K562 (cell line): ENCODE measurements around the gene TMEM43. TPM values are rescaled to one million over a fixed set of nuclear protein-coding genes. Genes with fewer than 3 reads are reported as not detected.

Source experiments
- ATF2 ChIP-seq: sonication (generic); formaldehyde crosslinking; IDR thresholded peaks from 2 replicates; pipeline ENCODE4 v1.8.1; 2022; ENCODE audit warnings: missing genetic modification reagents
- CBX8 ChIP-seq: fragments of 200-600 bp; sonication (generic); IDR thresholded peaks from 2 replicates; pipeline ENCODE4 v1.6.1; 2012; ENCODE audit warnings: borderline replicate concordance, mixed run types, low read depth, mild to moderate bottlenecking, moderate library complexity, mixed read lengths, low read length, control low read depth, inconsistent platforms; ENCODE audit not compliant: poor library complexity, severe bottlenecking; ENCODE audit errors: extremely low read depth
- FOS ChIP-seq: IDR thresholded peaks from 3 replicates; pipeline ENCODE4 v1.6.1; 2011; ENCODE audit not compliant: insufficient read length; ENCODE audit errors: extremely low read depth
- NFXL1 ChIP-seq: fragments of 450-650 bp; formaldehyde crosslinking; IDR thresholded peaks from 2 replicates; pipeline ENCODE4 v1.4.0; 2021; ENCODE audit warnings: mild to moderate bottlenecking
- SIN3A ChIP-seq, 2 experiments: fragments of 150-350 bp in 1 of 2; IDR thresholded peaks; 2 replicates each; pipeline ENCODE4 v1.6.1; 2011 to 2016; ENCODE audit warnings: borderline replicate concordance in 2 of 2, low read depth in 2 of 2, low read length in 2 of 2, mild to moderate bottlenecking in 2 of 2, moderate library complexity in 2 of 2; ENCODE audit not compliant: control insufficient read depth in 1 of 2
- SP2 ChIP-seq: IDR thresholded peaks from 2 replicates; pipeline ENCODE4 v1.6.1; 2011; ENCODE audit warnings: mild to moderate bottlenecking, low read depth, low read length, moderate library complexity; ENCODE audit not compliant: poor library complexity, severe bottlenecking; ENCODE audit errors: extremely low read depth
- TCF7L2 ChIP-seq: fragments of 150-350 bp; IDR thresholded peaks from 2 replicates; pipeline ENCODE4 v1.6.1; 2016; ENCODE audit warnings: low read depth, mild to moderate bottlenecking, low read length, moderate library complexity
- ZNF764 ChIP-seq: fragments of 250-450 bp; sonication (Bioruptor Pico); IDR thresholded peaks from 2 replicates; pipeline ENCODE4 v1.4.0; 2020; ENCODE audit warnings: low read depth, mild to moderate bottlenecking, moderate library complexity
- polyA plus RNA-seq, 8 experiments: library from polyadenylated mRNA; depleted of rRNA in 4 of 8; stranded (reverse) in 5 of 8; unstranded in 3 of 8; fragments of >200 nt; fragmentation: Nextera tagmentation in 2 of 8; fragmentation: Illumina TruSeq in 1 of 8; extraction: Ambion mirVana in 2 of 8; extraction: Trizol in 1 of 8; gene quantifications; 2 replicates each; pipeline versions ENCODE4 v1.2.1 to v1.2.3, GENCODE V29; 2011 to 2014; ENCODE audit warnings: inconsistent platforms in 1 of 8, missing spikeins in 1 of 8
- total RNA-seq, 7 experiments: library from RNA; depleted of rRNA in 6 of 7; stranded (reverse); fragments of >200 nt in 6 of 7; fragmentation: Illumina TruSeq in 2 of 7; extraction: Trizol in 2 of 7; gene quantifications; 2 replicates each; pipeline versions ENCODE4 v1.2.1 to v1.2.3, GENCODE V29; 2011 to 2021; ENCODE audit warnings: low replicate concordance in 1 of 7
- TF ChIP-seq, protein P1 (sequence below), 2 experiments: fragments of 450-650 bp in 1 of 2; sonication (generic) in 1 of 2; formaldehyde crosslinking in 1 of 2; IDR thresholded peaks in 1 of 2; conservative IDR thresholded peaks in 1 of 2; 2 replicates each; pipeline versions ENCODE4 v1.6.1 to v1.8.1; 2016 to 2023; ENCODE audit warnings: mild to moderate bottlenecking in 2 of 2, moderate library complexity in 2 of 2, inconsistent platforms in 1 of 2, missing genetic modification reagents in 1 of 2
- TF ChIP-seq, protein P2 (sequence below), 2 experiments: fragments of 450-650 bp; IDR thresholded peaks; 2 replicates each; pipeline ENCODE4 v1.6.1; 2016; ENCODE audit warnings: mild to moderate bottlenecking in 2 of 2, borderline replicate concordance in 1 of 2, low read depth in 1 of 2, moderate library complexity in 1 of 2
- TF ChIP-seq, protein P3 (sequence below): fragments of 250-450 bp; sonication (Bioruptor Pico); IDR thresholded peaks from 2 replicates; pipeline ENCODE4 v1.8.0; 2022; ENCODE audit warnings: moderate library complexity, mild to moderate bottlenecking, inconsistent platforms

TMEM43 gene
- total and polyA plus RNA-seq, 9 of the 15 experiments (the other 6 are each of a cell fraction or from before 2014, with no cell fraction given), result 16.7 to 46.1 (median 35.7) TPM

GRCh38 chr3:14124615-14125192, at the start of gene TMEM43, which contains the start of gene CHCHD4 (continued):
- TF ChIP-seq FOS, result no peak
- TF ChIP-seq TCF7L2, result no peak
- TF ChIP-seq SP2, result no peak
- no peak for TF ChIP-seq ATF2 (CRISPR knock-in tag)
- no peak for TF ChIP-seq CBX8
- TF ChIP-seq, protein P1, sequence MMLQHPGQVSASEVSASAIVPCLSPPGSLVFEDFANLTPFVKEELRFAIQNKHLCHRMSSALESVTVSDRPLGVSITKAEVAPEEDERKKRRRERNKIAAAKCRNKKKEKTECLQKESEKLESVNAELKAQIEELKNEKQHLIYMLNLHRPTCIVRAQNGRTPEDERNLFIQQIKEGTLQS (IDR thresholded peaks at IDR 0.05), result no peak
- TF ChIP-seq, protein P1 (CRISPR knock-in tag; conservative IDR thresholded peaks at IDR 0.05), result no peak
- peak; percentile 4 to 83; a peak in 1 of 4 replicates for TF ChIP-seq SIN3A (IDR thresholded peaks at IDR 0.05; ENCODE audit: borderline replicate concordance in 2 of 2, control insufficient read depth in 1 of 2, low read depth in 2 of 2, low read length in 2 of 2)
- no peak for TF ChIP-seq ZNF764 (CRISPR knock-in tag)
- TF ChIP-seq, protein P2, sequence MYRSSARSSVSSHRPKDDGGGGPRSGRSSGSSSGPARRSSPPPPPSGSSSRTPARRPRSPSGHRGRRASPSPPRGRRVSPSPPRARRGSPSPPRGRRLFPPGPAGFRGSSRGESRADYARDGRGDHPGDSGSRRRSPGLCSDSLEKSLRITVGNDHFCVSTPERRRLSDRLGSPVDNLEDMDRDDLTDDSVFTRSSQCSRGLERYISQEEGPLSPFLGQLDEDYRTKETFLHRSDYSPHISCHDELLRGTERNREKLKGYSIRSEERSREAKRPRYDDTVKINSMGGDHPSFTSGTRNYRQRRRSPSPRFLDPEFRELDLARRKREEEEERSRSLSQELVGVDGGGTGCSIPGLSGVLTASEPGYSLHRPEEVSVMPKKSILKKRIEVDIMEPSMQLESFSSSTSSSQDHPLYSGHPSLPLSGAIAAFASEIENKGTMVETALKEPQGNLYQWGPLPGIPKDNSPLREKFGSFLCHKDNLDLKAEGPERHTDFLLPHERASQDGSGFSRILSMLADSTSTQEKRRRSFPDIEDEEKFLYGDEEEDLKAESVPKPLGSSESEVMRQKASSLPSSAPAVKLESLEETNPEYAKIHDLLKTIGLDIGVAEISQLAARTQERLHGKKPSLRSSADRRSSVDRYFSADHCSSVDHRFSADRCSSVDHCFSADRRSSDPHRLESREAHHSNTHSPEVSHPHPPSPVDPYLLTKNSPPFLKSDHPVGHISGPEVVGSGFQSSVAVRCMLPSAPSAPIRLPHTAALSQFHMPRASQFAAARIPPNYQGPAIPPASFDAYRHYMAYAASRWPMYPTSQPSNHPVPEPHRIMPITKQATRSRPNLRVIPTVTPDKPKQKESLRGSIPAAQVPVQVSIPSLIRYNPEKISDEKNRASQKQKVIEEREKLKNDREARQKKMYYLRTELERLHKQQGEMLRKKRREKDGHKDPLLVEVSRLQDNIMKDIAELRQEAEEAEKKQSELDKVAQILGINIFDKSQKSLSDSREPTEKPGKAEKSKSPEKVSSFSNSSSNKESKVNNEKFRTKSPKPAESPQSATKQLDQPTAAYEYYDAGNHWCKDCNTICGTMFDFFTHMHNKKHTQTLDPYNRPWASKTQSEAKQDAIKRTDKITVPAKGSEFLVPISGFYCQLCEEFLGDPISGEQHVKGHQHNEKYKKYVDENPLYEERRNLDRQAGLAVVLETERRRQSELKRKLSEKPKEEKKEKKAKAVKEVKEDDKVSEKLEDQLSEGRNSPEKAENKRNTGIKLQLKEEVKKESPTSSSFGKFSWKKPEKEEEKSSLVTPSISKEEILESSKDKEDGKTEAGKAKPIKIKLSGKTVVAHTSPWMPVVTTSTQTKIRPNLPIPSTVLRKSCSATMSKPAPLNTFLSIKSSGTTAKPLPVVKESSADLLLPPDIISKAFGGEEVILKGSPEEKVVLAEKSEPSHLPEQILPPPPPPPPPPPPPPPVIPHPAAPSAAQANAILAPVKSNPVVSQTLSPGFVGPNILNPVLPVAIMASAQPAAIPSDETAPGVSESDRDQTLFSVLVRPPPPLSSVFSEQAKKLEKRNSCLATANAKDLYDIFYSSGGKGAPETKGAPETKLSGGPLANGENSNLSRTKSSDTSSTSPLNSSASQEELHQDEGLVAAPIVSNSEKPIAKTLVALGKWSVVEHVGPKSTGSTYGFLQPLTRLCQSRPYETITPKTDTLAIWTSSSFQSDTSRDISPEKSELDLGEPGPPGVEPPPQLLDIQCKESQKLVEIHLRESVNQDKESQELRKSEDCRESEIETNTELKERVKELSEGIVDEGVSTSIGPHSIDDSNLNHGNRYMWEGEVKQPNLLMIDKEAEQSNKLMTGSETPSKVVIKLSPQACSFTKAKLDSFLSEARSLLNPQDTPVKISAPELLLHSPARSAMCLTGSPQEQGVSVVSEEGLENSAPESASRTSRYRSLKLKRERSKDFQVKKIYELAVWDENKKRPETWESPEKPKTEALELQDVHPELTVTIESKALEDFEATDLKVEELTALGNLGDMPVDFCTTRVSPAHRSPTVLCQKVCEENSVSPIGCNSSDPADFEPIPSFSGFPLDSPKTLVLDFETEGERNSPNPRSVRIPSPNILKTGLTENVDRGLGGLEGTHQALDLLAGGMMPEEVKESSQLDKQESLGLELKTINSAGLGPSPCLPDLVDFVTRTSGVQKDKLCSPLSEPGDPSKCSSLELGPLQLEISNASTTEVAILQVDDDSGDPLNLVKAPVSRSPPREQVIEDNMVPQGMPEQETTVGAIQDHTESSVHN (IDR thresholded peaks at IDR 0.05; ENCODE audit: borderline replicate concordance in 1 of 2, low read depth in 1 of 2), result no peak
- TF ChIP-seq, protein P3, sequence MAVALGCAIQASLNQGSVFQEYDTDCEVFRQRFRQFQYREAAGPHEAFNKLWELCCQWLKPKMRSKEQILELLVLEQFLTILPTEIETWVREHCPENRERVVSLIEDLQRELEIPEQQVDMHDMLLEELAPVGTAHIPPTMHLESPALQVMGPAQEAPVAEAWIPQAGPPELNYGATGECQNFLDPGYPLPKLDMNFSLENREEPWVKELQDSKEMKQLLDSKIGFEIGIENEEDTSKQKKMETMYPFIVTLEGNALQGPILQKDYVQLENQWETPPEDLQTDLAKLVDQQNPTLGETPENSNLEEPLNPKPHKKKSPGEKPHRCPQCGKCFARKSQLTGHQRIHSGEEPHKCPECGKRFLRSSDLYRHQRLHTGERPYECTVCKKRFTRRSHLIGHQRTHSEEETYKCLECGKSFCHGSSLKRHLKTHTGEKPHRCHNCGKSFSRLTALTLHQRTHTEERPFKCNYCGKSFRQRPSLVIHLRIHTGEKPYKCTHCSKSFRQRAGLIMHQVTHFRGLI (CRISPR knock-in tag), result no peak
- 0 out of 2 replicates have a peak, but pooled peaks have one; percentile 38 for TF ChIP-seq NFXL1 (CRISPR knock-in tag)
